ENCODE data around the gene PFKP. TPM values are rescaled to one million over a fixed set of nuclear protein-coding genes. Genes with fewer than 3 reads are reported as not detected.

The PFKP gene
- total RNA-seq, 2 experiments from 2014 or later = 32.2 to 38.9 TPM

- CTCF ChIA-PET = no interaction called here
- POLR2A ChIA-PET = no interaction called here
- H3K27ac ChIP-seq (ENCODE audit: low read depth in 1 of 2, low read length in 2 of 2) = no peak overlapping the region
- no peak for ATAC-seq (ENCODE audit: poor library complexity)
- H3K4me3 Mint-ChIP-seq = no peak overlapping the region
- peaks cover 13% of the 10 kb centered on the region for H3K4me1 Mint-ChIP-seq (ENCODE audit: low read depth)
- no peak overlapping the region for H3K27ac Mint-ChIP-seq
- no peak for TF ChIP-seq CTCF (IDR thresholded peaks at IDR 0.05)
- H3K9me3 Mint-ChIP-seq = no peaks in the 10 kb centered on the region
- no peak overlapping the region for H3K4me3 ChIP-seq (ENCODE audit: low read length)
- peaks cover 7% of the 10 kb centered on the region for H3K36me3 ChIP-seq (ENCODE audit: insufficient read depth, low read length)
- no peaks in the 10 kb centered on the region for H3K27me3 ChIP-seq (ENCODE audit: control insufficient read depth in 1 of 2, insufficient read depth in 2 of 2, low read length in 2 of 2)
- H3K27me3 Mint-ChIP-seq = no peaks in the 10 kb centered on the region
- peaks cover 46% of the 10 kb centered on the region for H3K36me3 Mint-ChIP-seq (ENCODE audit: low read depth)
- H3K9me3 ChIP-seq (ENCODE audit: control insufficient read depth in 1 of 2, insufficient read depth in 1 of 2, low read length in 2 of 2) = no peaks in the 10 kb centered on the region
- no peak for DNase-seq
- intact Hi-C loops (cut with DNase I, micrococcal nuclease) = no loop called here
- no peaks in the 10 kb centered on the region for H3K4me1 ChIP-seq (ENCODE audit: insufficient read depth, low read length)
Observed at GRCh38 chr10:3082290-3082689, 14.9 kb downstream of the PFKP start.

- no peak overlapping the region for H3K27ac ChIP-seq (ENCODE audit: low read depth in 1 of 2, low read length in 2 of 2)
- DNase-seq (no peak), ATAC-seq (ENCODE audit: poor library complexity) (no peak)
- Mint-ChIP-seq H3K9me3 (no peaks in the 10 kb centered on the region), H3K36me3 (ENCODE audit: low read depth) (peaks cover 36% of the 10 kb centered on the region), H3K4me1 (ENCODE audit: low read depth) (peaks cover 12% of the 10 kb centered on the region), H3K27me3 (no peaks in the 10 kb centered on the region), H3K4me3 (no peak overlapping the region), H3K27ac (no peak overlapping the region)
- no peak for TF ChIP-seq CTCF (IDR thresholded peaks at IDR 0.05)
- ChIA-PET CTCF (no interaction called here), POLR2A (no interaction called here)
- H3K4me3 ChIP-seq (ENCODE audit: low read length) = no peak overlapping the region
- intact Hi-C loops (cut with DNase I, micrococcal nuclease) = no loop called here
- H3K9me3 ChIP-seq (ENCODE audit: control insufficient read depth in 1 of 2, insufficient read depth in 1 of 2, low read length in 2 of 2) = no peaks in the 10 kb centered on the region
- H3K4me1 ChIP-seq (ENCODE audit: insufficient read depth, low read length) = peaks cover 3% of the 10 kb centered on the region
- H3K36me3 ChIP-seq (ENCODE audit: insufficient read depth, low read length) = peaks cover 8% of the 10 kb centered on the region
- no peaks in the 10 kb centered on the region for H3K27me3 ChIP-seq (ENCODE audit: control insufficient read depth in 1 of 2, insufficient read depth in 2 of 2, low read length in 2 of 2)
Observed at GRCh38 chr10:3085785-3086567, 18.6 kb downstream of the PFKP start.

- POLR2A ChIA-PET = no interaction called here
- DNase-seq (no peak), ATAC-seq (ENCODE audit: poor library complexity) (no peak)
- Mint-ChIP-seq H3K4me3 (no peak overlapping the region), H3K9me3 (no peaks in the 10 kb centered on the region), H3K4me1 (ENCODE audit: low read depth) (peaks cover 49% of the 10 kb centered on the region), H3K27ac (no peak overlapping the region), H3K27me3 (no peaks in the 10 kb centered on the region), H3K36me3 (ENCODE audit: low read depth) (peaks cover 29% of the 10 kb centered on the region)
- H3K36me3 ChIP-seq (ENCODE audit: insufficient read depth, low read length) = peaks cover 8% of the 10 kb centered on the region
- H3K4me3 ChIP-seq (ENCODE audit: low read length) = no peak overlapping the region
- H3K4me1 ChIP-seq (ENCODE audit: insufficient read depth, low read length) = peaks cover 26% of the 10 kb centered on the region
- CTCF ChIA-PET = no interaction called here
- H3K27me3 ChIP-seq (ENCODE audit: control insufficient read depth in 1 of 2, insufficient read depth in 2 of 2, low read length in 2 of 2) = no peaks in the 10 kb centered on the region
- no peak overlapping the region for H3K27ac ChIP-seq (ENCODE audit: low read depth in 1 of 2, low read length in 2 of 2)
- intact Hi-C loops (cut with DNase I, micrococcal nuclease) = no loop called here
- TF ChIP-seq CTCF (IDR thresholded peaks at IDR 0.05) = no peak
- H3K9me3 ChIP-seq (ENCODE audit: control insufficient read depth in 1 of 2, insufficient read depth in 1 of 2, low read length in 2 of 2) = no peaks in the 10 kb centered on the region
Observed at GRCh38 chr10:3090388-3090787, 23.0 kb downstream of the PFKP start.

Measured in CD4-positive, alpha-beta T cell (primary cell).